ENCODE measurements around the gene ABCB10.

ABCB10 gene

DNA sequence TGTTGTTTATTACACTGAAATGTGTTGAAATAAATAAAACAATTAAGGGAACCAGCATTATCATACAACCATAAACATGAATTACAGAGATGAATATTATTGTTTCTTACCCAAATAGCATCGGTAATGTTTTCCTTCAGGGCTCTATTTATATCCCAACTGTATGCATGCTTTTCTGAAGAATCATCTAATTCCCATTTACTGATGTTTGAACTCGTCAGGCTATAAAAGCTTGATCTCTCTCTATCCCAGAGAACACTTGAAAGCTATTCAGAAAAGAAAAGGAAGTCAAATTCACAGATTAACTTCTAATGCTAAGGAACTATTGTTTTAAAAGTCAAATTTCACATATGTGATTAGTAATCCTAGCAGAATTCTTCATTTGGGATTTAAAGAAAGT is 62.7 kb downstream of the ABCB10 start:
- TF ChIP-seq TEAD4 (IDR thresholded peaks at IDR 0.05) (no peak), TAF1 (IDR thresholded peaks at IDR 0.05; ENCODE audit: low read depth) (no peak), YY1 (IDR thresholded peaks at IDR 0.05; ENCODE audit: low read depth) (no peak), ZBTB7A (IDR thresholded peaks at IDR 0.05; ENCODE audit: low read depth) (no peak), EP300 (IDR thresholded peaks at IDR 0.05; ENCODE audit: borderline replicate concordance) (no peak), EGR1 (IDR thresholded peaks at IDR 0.05) (no peak)

DNA sequence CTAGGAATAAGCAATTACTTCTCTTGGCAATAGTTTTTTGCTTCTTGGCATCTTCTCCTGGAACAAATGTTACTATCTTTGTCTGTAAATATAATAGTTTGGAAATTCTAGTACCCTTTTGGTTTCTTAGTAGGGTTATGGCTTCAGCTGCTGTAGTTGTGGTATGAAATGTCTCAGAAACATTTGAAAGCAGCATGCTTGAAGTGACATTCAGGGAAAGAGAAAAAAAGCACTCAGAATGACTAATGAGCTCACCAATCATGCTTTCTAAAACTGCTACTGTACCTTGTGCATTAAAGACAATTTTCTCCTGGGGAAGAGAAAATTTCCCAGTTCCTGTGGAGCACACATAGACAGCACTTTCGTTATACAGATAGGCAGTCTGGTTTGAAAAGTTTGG is 71.3 kb downstream of the ABCB10 start:
- no peak for TF ChIP-seq EGR1 (IDR thresholded peaks at IDR 0.05)
- no peak for TF ChIP-seq CREB1 (IDR thresholded peaks at IDR 0.05; ENCODE audit: low read depth)
- no peak for TF ChIP-seq TAF1 (IDR thresholded peaks at IDR 0.05; ENCODE audit: low read depth)
- no peak for TF ChIP-seq ZBTB7A (IDR thresholded peaks at IDR 0.05; ENCODE audit: low read depth)
- TF ChIP-seq YY1 (IDR thresholded peaks at IDR 0.05; ENCODE audit: low read depth), result no peak
- TF ChIP-seq CEBPB (IDR thresholded peaks at IDR 0.05), result no peak
- no peak for TF ChIP-seq TEAD4 (IDR thresholded peaks at IDR 0.05)
- TF ChIP-seq, protein P1, sequence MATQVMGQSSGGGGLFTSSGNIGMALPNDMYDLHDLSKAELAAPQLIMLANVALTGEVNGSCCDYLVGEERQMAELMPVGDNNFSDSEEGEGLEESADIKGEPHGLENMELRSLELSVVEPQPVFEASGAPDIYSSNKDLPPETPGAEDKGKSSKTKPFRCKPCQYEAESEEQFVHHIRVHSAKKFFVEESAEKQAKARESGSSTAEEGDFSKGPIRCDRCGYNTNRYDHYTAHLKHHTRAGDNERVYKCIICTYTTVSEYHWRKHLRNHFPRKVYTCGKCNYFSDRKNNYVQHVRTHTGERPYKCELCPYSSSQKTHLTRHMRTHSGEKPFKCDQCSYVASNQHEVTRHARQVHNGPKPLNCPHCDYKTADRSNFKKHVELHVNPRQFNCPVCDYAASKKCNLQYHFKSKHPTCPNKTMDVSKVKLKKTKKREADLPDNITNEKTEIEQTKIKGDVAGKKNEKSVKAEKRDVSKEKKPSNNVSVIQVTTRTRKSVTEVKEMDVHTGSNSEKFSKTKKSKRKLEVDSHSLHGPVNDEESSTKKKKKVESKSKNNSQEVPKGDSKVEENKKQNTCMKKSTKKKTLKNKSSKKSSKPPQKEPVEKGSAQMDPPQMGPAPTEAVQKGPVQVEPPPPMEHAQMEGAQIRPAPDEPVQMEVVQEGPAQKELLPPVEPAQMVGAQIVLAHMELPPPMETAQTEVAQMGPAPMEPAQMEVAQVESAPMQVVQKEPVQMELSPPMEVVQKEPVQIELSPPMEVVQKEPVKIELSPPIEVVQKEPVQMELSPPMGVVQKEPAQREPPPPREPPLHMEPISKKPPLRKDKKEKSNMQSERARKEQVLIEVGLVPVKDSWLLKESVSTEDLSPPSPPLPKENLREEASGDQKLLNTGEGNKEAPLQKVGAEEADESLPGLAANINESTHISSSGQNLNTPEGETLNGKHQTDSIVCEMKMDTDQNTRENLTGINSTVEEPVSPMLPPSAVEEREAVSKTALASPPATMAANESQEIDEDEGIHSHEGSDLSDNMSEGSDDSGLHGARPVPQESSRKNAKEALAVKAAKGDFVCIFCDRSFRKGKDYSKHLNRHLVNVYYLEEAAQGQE (IDR thresholded peaks at IDR 0.05; ENCODE audit: low read depth), result no peak
- TF ChIP-seq RAD21 (IDR thresholded peaks at IDR 0.05; ENCODE audit: low read depth), result no peak
- no peak for TF ChIP-seq NFIC (IDR thresholded peaks at IDR 0.05)
- TF ChIP-seq EP300 (IDR thresholded peaks at IDR 0.05; ENCODE audit: borderline replicate concordance), result no peak
- no peak for TF ChIP-seq USF1 (IDR thresholded peaks at IDR 0.05)
- no peak for TF ChIP-seq MAX (IDR thresholded peaks at IDR 0.05)
- no peak for TF ChIP-seq FOXM1 (IDR thresholded peaks at IDR 0.05; ENCODE audit: borderline replicate concordance, low read depth)
- TF ChIP-seq TCF12 (IDR thresholded peaks at IDR 0.05; ENCODE audit: low read depth), result no peak

DNA sequence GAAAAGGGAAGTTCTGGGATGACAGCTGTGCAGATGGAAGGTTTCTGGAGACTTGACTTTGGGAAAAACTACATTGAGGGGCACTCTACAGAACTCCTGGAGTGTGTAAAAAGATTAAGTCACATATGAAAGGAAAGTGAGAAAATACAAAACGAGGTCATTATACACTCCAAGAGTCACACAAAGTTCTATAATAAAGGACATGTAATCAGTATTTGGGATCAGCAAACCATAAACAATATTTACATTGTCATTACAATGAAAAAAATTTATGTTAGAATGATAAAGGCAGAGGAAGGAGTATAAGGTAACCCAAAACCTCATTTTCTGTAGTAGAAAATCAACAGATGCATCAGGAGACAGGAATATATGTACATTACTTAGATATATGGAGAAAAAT is 73.2 kb downstream of the ABCB10 start:
- no peak for TF ChIP-seq CREB1 (IDR thresholded peaks at IDR 0.05; ENCODE audit: low read depth)
- no peak for TF ChIP-seq RAD21 (IDR thresholded peaks at IDR 0.05; ENCODE audit: low read depth)
- no peak for TF ChIP-seq TEAD4 (IDR thresholded peaks at IDR 0.05)
- TF ChIP-seq FOXM1 (IDR thresholded peaks at IDR 0.05; ENCODE audit: borderline replicate concordance, low read depth), result no peak
- no peak for TF ChIP-seq EP300 (IDR thresholded peaks at IDR 0.05; ENCODE audit: borderline replicate concordance)
- no peak for TF ChIP-seq TCF12 (IDR thresholded peaks at IDR 0.05; ENCODE audit: low read depth)
- no peak for TF ChIP-seq USF1 (IDR thresholded peaks at IDR 0.05)
- TF ChIP-seq, protein P1 (IDR thresholded peaks at IDR 0.05; ENCODE audit: low read depth), result no peak
- TF ChIP-seq TAF1 (IDR thresholded peaks at IDR 0.05; ENCODE audit: low read depth), result no peak
- no peak for TF ChIP-seq ZBTB7A (IDR thresholded peaks at IDR 0.05; ENCODE audit: low read depth)
- TF ChIP-seq EGR1 (IDR thresholded peaks at IDR 0.05), result no peak
- TF ChIP-seq MAX (IDR thresholded peaks at IDR 0.05), result no peak
- TF ChIP-seq NFIC (IDR thresholded peaks at IDR 0.05), result no peak
- TF ChIP-seq YY1 (IDR thresholded peaks at IDR 0.05; ENCODE audit: low read depth), result no peak
- TF ChIP-seq CEBPB (IDR thresholded peaks at IDR 0.05), result no peak

GRCh38 chr1:229482511-229482910 is 76.0 kb downstream of the ABCB10 start:
- TF ChIP-seq RAD21 (IDR thresholded peaks at IDR 0.05; ENCODE audit: low read depth) (no peak), CEBPB (IDR thresholded peaks at IDR 0.05) (no peak), MAX (IDR thresholded peaks at IDR 0.05) (no peak), USF1 (IDR thresholded peaks at IDR 0.05) (no peak)
- TF ChIP-seq, protein P1 (IDR thresholded peaks at IDR 0.05; ENCODE audit: low read depth), result no peak
